Left renal pelvis (tissue), 4 donors: Measurements from ENCODE around the gene MTG1. TPM values are rescaled to one million over a fixed set of nuclear protein-coding genes. Genes with fewer than 3 reads are reported as not detected.

ENCODE experiments used
- DNase-seq, 4 donors: peaks; one replicate each; pipeline ENCODE4 v3.0.0-alpha.2; 2013; ENCODE audit warnings: low read depth in 4 of 4, low spot score in 3 of 4
- polyA plus RNA-seq, 4 donors: library from polyadenylated mRNA; unstranded; fragments of 120-200 nt; gene quantifications; one replicate each; pipeline ENCODE4 v1.2.1, GENCODE V29; 2013; ENCODE audit not compliant: insufficient read length in 4 of 4

MTG1 gene
- polyA plus RNA-seq, 4 donors: 55.4 to 94.7 (median 66.1) TPM

- DNase-seq: no peak
Measured at GRCh38 chr10:133444342-133445267, 50.6 kb downstream of the MTG1 start.

GRCh38 chr10:133445268-133445732 is 51.3 kb downstream of the MTG1 start:
- DNase-seq: no peak

- no peak for DNase-seq
Measured at GRCh38 chr10:133445751-133446708, 52.1 kb downstream of the MTG1 start.

GRCh38 chr10:133446979-133447378 is 53.0 kb downstream of the MTG1 start:
- no peak for DNase-seq

GRCh38 chr10:133448120-133448519 is 54.2 kb downstream of the MTG1 start:
- no peak for DNase-seq

- DNase-seq: no peak
Measured at GRCh38 chr10:133451346-133451745, 57.4 kb downstream of the MTG1 start.

- DNase-seq: no peak
Measured at GRCh38 chr10:133452453-133452852, 58.5 kb downstream of the MTG1 start.

GRCh38 chr10:133453516-133454203 is 59.7 kb downstream of the MTG1 start, which contains the start of gene SCART1:
Gene SCART1, plus strand, starts transcription at chr10:133453945. Its CDS starts 53 bp downstream, at chr10:133453998.
- no peak for DNase-seq

GRCh38 chr10:133454204-133454893 is 60.4 kb downstream of the MTG1 start:
- no peak for DNase-seq

- no peak for DNase-seq
Measured at GRCh38 chr10:133455196-133455595, 61.2 kb downstream of the MTG1 start.

GRCh38 chr10:133455611-133456031 is 61.7 kb downstream of the MTG1 start:
- no peak for DNase-seq

GRCh38 chr10:133456041-133456951 is 62.3 kb downstream of the MTG1 start:
- DNase-seq: no peak

- DNase-seq: no peak
Measured at GRCh38 chr10:133457100-133457841, 63.3 kb downstream of the MTG1 start.

- no peak for DNase-seq
Measured at GRCh38 chr10:133458021-133458709, 64.2 kb downstream of the MTG1 start.

- no peak for DNase-seq
Measured at GRCh38 chr10:133458710-133459453, 64.9 kb downstream of the MTG1 start.

- DNase-seq: no peak
Measured at GRCh38 chr10:133459454-133460207, 65.7 kb downstream of the MTG1 start.
